Parathyroid adenoma (tissue), 2 donors: Measurements from ENCODE around the gene HAND1.

Experiments
- H2AFZ ChIP-seq: fragments of 300-600 bp; sonication (generic); one replicate; pipeline ENCODE4 v1.7.0; 2017; ENCODE audit warnings: antibody characterized with exemption, mild to moderate bottlenecking
- H3K27ac ChIP-seq: fragments of 300-600 bp; sonication (generic); one replicate; pipeline ENCODE4 v1.7.0; 2017
- H3K27me3 ChIP-seq: fragments of 300-600 bp; sonication (generic); one replicate; pipeline ENCODE4 v1.7.0; 2017; ENCODE audit warnings: low read length; ENCODE audit not compliant: control insufficient read depth, insufficient read depth
- H3K36me3 ChIP-seq: fragments of 300-600 bp; sonication (generic); one replicate; pipeline ENCODE4 v1.7.0; 2017; ENCODE audit warnings: low read length; ENCODE audit not compliant: control insufficient read depth, insufficient read depth
- H3K4me1 ChIP-seq: fragments of 300-600 bp; sonication (generic); one replicate; pipeline ENCODE4 v1.7.0; 2017; ENCODE audit warnings: control low read depth
- H3K4me2 ChIP-seq: fragments of 300-600 bp; sonication (generic); one replicate; pipeline ENCODE4 v1.7.0; 2017; ENCODE audit warnings: low read length
- H3K4me3 ChIP-seq: fragments of 300-600 bp; sonication (generic); one replicate; pipeline ENCODE4 v1.7.0; 2017; ENCODE audit warnings: low read depth, low read length
- H3K79me2 ChIP-seq: fragments of 300-600 bp; sonication (generic); one replicate; pipeline ENCODE4 v1.7.0; 2017; ENCODE audit warnings: control low read depth
- H3K9ac ChIP-seq: fragments of 300-600 bp; sonication (generic); one replicate; pipeline ENCODE4 v1.7.0; 2017; ENCODE audit warnings: mild to moderate bottlenecking
- H3K9me3 ChIP-seq: fragments of 300-600 bp; sonication (generic); one replicate; pipeline ENCODE4 v1.7.0; 2017; ENCODE audit warnings: low read length; ENCODE audit not compliant: control insufficient read depth
- TF ChIP-seq, protein P1 (sequence below): fragments of 300-600 bp; sonication (generic); IDR thresholded peaks from one replicate; pipeline ENCODE4 v1.7.0; 2017; ENCODE audit warnings: antibody characterized with exemption, mild to moderate bottlenecking
- donor health status: primary hyperparathyroidism.

Gene HAND1

DNA sequence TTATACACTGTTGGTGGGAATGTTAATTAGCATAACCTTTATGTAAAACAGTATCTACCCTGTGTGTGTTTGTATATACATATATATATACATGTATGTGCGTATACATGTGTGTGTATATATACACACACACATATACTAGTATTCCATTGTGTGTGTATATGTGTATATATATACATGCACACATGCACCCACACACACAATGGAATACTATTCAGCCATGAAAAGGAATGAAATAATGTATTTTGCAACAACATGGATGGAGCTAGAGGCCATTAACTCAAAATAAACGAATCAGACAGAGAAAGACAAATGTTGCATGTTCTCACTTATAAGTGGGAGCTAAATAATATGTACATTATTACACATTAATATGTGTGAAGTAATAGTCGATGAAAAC lies 49.8 kb downstream of the HAND1 start:
- H3K36me3 ChIP-seq = no peaks in the 10 kb centered on the region
- H3K79me2 ChIP-seq = no peaks in the 10 kb centered on the region
- no peaks in the 10 kb centered on the region for H3K27me3 ChIP-seq
- no peak overlapping the region for H3K4me2 ChIP-seq
- H3K9ac ChIP-seq = no peak overlapping the region
- H3K27ac ChIP-seq = no peak overlapping the region
- no peak overlapping the region for H3K4me3 ChIP-seq
- no peaks in the 10 kb centered on the region for H3K9me3 ChIP-seq
- no peaks in the 10 kb centered on the region for H3K4me1 ChIP-seq
- no peak overlapping the region for H2AFZ ChIP-seq
- TF ChIP-seq, protein P1, sequence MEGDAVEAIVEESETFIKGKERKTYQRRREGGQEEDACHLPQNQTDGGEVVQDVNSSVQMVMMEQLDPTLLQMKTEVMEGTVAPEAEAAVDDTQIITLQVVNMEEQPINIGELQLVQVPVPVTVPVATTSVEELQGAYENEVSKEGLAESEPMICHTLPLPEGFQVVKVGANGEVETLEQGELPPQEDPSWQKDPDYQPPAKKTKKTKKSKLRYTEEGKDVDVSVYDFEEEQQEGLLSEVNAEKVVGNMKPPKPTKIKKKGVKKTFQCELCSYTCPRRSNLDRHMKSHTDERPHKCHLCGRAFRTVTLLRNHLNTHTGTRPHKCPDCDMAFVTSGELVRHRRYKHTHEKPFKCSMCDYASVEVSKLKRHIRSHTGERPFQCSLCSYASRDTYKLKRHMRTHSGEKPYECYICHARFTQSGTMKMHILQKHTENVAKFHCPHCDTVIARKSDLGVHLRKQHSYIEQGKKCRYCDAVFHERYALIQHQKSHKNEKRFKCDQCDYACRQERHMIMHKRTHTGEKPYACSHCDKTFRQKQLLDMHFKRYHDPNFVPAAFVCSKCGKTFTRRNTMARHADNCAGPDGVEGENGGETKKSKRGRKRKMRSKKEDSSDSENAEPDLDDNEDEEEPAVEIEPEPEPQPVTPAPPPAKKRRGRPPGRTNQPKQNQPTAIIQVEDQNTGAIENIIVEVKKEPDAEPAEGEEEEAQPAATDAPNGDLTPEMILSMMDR = no peak
